Measurements from ENCODE around the gene OTOGL.

GRCh38 chr12:80272387-80272915 is 173.1 kb downstream of the OTOGL start:
- no peak for TF ChIP-seq CTCF (IDR thresholded peaks at IDR 0.05; ENCODE audit: low read depth, low read length)
- TF ChIP-seq POLR2A (IDR thresholded peaks at IDR 0.05; ENCODE audit: extremely low read depth, insufficient read length): no peak
- no peak for TF ChIP-seq MYC (IDR thresholded peaks at IDR 0.05; ENCODE audit: low read depth, low read length)
